ENCODE data around the gene ULK4. TPM values are rescaled to one million over a fixed set of nuclear protein-coding genes. Genes with fewer than 3 reads are reported as not detected.
"Not testable (repeated sequence)": the region's sequence is repeated elsewhere in the genome, so short reads cannot be mapped to it uniquely, and the experiment has no call there.

The ULK4 gene
- total RNA-seq, 2 donors from 2014 or later = 30.5 to 31.5 TPM

- H3K9me3 ChIP-seq (ENCODE audit: control insufficient read depth, low read length, poor library complexity, severe bottlenecking) = no peaks in the 10 kb centered on the region
- peaks cover 2% of the 10 kb centered on the region for H3K36me3 Mint-ChIP-seq (ENCODE audit: low read depth)
- H3K4me1 Mint-ChIP-seq = no peaks in the 10 kb centered on the region
- no peak overlapping the region for H3K4me3 Mint-ChIP-seq
- H3K27me3 Mint-ChIP-seq = no peaks in the 10 kb centered on the region
- no peak overlapping the region for H3K27ac Mint-ChIP-seq
- ATAC-seq (no peak), DNase-seq (no peak)
Measured at GRCh38 chr3:41405466-41405865, 556.4 kb downstream of the ULK4 start.

- H3K9me3 ChIP-seq (ENCODE audit: control insufficient read depth, low read length, poor library complexity, severe bottlenecking) = no peaks in the 10 kb centered on the region
- no peaks in the 10 kb centered on the region for H3K4me1 Mint-ChIP-seq
- peaks cover 2% of the 10 kb centered on the region for H3K36me3 Mint-ChIP-seq (ENCODE audit: low read depth)
- H3K27ac Mint-ChIP-seq = no peak overlapping the region
- no peak overlapping the region for H3K4me3 Mint-ChIP-seq
- H3K27me3 Mint-ChIP-seq = no peaks in the 10 kb centered on the region
- ATAC-seq (no peak), DNase-seq (no peak)
Measured at GRCh38 chr3:41404582-41404981, 557.3 kb downstream of the ULK4 start.

GRCh38 chr3:41394896-41395295 lies 567.0 kb downstream of the ULK4 start:
- no peaks in the 10 kb centered on the region for H3K27me3 Mint-ChIP-seq
- no peak overlapping the region for H3K27ac Mint-ChIP-seq

DNA sequence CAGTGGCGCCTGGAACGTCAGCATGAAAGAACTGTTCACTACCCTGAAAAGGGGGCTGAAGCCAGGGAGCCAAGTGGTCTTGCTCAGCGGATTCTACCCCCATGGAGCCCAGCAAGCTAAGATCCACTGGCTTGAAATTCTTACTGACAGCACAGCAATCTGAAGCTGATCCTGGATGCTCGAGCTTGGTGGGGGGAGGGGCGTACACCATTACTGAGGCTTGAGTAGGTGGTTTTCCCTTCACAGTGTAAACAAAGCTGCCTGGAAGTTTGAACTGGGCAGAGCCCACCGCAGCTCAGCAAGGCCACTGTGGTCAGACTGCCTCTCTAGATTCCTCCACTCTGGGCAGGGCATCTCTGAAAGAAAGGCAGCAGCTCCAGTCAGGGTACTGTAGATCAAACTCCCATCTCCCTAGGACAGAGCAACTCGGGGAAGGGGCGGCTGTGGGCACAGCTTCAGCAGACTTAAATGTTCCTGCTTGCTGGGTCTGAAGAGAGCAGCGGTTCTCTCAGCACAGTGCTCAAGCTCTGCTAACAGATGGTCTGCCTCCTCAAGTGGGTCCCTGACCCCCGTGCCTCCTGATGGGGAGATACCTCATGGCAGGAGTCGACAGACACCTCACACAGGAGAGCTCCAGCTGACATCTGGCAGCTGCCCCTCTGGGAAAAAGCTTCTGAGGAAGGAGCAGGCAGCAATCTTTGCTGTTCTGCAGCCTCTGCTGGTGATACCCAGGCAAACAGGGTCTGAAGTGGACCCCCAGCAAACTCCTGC lies 591.0 kb downstream of the ULK4 start:
- not testable (repeated sequence) for H3K36me3 Mint-ChIP-seq (ENCODE audit: low read depth); H3K4me1 Mint-ChIP-seq; H3K4me3 Mint-ChIP-seq; H3K27me3 Mint-ChIP-seq; H3K9me3 ChIP-seq (ENCODE audit: control insufficient read depth, low read length, poor library complexity, severe bottlenecking); H3K27ac Mint-ChIP-seq; ATAC-seq; DNase-seq

More at GRCh38 chr3:41394896-41395295, 567.0 kb downstream of the ULK4 start:
- no peaks in the 10 kb centered on the region for H3K4me1 Mint-ChIP-seq
- peaks cover 5% of the 10 kb centered on the region for H3K36me3 Mint-ChIP-seq (ENCODE audit: low read depth)
- ATAC-seq (no peak), DNase-seq (no peak)
- H3K4me3 Mint-ChIP-seq = no peak overlapping the region
- no peaks in the 10 kb centered on the region for H3K9me3 ChIP-seq (ENCODE audit: control insufficient read depth, low read length, poor library complexity, severe bottlenecking)

DNA sequence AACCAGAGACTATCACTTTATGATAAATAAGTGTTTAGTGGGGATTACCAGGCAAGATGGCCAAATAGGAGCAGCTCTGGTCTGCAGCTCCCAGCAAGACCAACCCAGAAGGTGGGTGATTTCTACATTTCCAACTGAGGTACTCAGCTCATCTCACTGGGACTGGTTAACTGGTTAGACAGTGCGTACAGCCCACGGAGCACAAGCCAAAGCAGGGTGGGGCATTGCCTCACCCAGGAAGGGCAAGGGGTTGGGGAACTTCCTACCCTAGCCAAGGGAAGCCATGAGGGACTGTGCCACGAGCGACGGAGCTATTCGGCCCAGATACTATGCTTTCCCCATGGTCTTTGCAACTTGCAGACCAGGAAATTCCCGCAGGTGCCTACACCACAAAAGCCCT lies 591.6 kb downstream of the ULK4 start:
- Mint-ChIP-seq H3K4me3 (no peak overlapping the region), H3K4me1 (no peaks in the 10 kb centered on the region), H3K27me3 (no peaks in the 10 kb centered on the region), H3K36me3 (ENCODE audit: low read depth) (no peaks in the 10 kb centered on the region), H3K27ac (no peak overlapping the region)
- no peak for ATAC-seq
- no peaks in the 10 kb centered on the region for H3K9me3 ChIP-seq (ENCODE audit: control insufficient read depth, low read length, poor library complexity, severe bottlenecking)
- DNase-seq = no peak

DNA sequence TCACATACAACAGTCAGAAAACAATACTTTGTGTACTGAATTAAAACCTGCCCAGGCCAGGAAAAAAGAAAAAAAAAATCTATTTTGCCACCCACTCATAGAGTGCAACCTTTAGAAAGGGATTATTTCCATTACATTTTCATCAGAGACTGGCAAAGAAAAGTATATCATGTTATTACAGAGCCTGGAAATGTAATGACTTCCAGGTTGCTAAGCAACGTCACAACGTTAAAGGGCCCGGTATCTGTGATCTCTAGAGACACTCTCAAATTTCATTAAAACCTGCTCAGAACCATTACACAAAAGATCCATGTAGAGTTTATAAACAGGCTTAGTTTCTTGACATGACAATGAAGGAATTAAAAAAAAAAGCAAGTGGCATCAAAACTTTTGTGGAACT lies 592.1 kb downstream of the ULK4 start:
- no peaks in the 10 kb centered on the region for H3K36me3 Mint-ChIP-seq (ENCODE audit: low read depth)

DNA sequence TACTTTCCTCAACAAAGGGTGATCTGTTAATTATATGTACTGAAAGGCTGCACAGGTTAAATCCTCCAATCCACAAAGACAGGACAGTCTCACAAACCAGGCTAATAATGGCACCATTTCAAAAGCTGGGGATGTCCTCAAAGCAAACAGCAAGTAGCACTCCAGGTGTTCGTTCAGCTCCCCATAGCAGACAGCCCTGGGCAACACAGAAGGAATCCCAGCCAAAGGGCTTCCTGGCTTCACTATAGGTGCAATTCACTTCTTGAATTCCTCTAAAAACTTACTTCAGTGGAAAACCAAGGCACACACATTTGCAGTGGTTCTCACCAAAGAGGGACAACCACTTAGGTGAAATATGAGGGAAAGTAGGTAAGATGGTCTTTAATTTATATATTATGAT lies 595.9 kb downstream of the ULK4 start:
- no peaks in the 10 kb centered on the region for H3K9me3 ChIP-seq (ENCODE audit: control insufficient read depth, low read length, poor library complexity, severe bottlenecking)
- no peak overlapping the region for H3K27ac Mint-ChIP-seq
- H3K4me3 Mint-ChIP-seq = no peak overlapping the region
- DNase-seq = no peak
- peaks cover 2% of the 10 kb centered on the region for H3K4me1 Mint-ChIP-seq
- ATAC-seq = no peak
- H3K36me3 Mint-ChIP-seq (ENCODE audit: low read depth) = no peaks in the 10 kb centered on the region
- H3K27me3 Mint-ChIP-seq = no peaks in the 10 kb centered on the region

More for the DNA sequence above, 592.1 kb downstream of the ULK4 start:
- no peak for ATAC-seq
- Mint-ChIP-seq H3K4me3 (no peak overlapping the region), H3K27me3 (no peaks in the 10 kb centered on the region), H3K27ac (no peak overlapping the region), H3K4me1 (no peaks in the 10 kb centered on the region)
- no peak for DNase-seq
- no peaks in the 10 kb centered on the region for H3K9me3 ChIP-seq (ENCODE audit: control insufficient read depth, low read length, poor library complexity, severe bottlenecking)

DNA sequence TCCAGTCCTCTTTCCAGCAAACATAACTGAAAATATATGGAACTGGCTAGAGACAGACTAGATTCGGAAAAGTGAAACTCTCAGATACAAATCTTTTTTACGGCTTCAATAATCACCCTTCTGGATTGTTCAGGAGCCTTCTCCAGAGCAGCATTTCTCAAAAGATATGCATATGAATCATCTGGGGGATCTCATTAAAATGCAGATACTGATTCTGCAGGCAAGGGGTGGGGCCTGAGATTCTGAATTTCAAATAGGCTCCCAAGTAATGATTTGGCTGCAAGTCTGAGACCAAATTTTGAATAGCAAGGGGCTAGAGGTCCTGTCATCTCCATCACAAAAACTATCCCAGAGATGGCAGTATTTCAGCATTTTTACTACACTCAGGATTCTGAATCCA lies 597.2 kb downstream of the ULK4 start:
- H3K9me3 ChIP-seq (ENCODE audit: control insufficient read depth, low read length, poor library complexity, severe bottlenecking) = no peaks in the 10 kb centered on the region
- Mint-ChIP-seq H3K36me3 (ENCODE audit: low read depth) (peaks cover 2% of the 10 kb centered on the region), H3K4me3 (no peak overlapping the region), H3K27me3 (no peaks in the 10 kb centered on the region), H3K27ac (no peak overlapping the region), H3K4me1 (peaks cover 2% of the 10 kb centered on the region)
- no peak for ATAC-seq
- DNase-seq = no peak

GRCh38 chr3:41363830-41364523 lies 597.9 kb downstream of the ULK4 start:
- H3K27ac Mint-ChIP-seq = peak overlapping the region; percentile 34

GRCh38 chr3:41362638-41363559 lies 599.0 kb downstream of the ULK4 start:
- no peak overlapping the region for H3K4me3 Mint-ChIP-seq
- DNase-seq = no peak
- no peaks in the 10 kb centered on the region for H3K9me3 ChIP-seq (ENCODE audit: control insufficient read depth, low read length, poor library complexity, severe bottlenecking)
- peaks cover 2% of the 10 kb centered on the region for H3K36me3 Mint-ChIP-seq (ENCODE audit: low read depth)
- H3K27me3 Mint-ChIP-seq = no peaks in the 10 kb centered on the region
- H3K4me1 Mint-ChIP-seq = peaks cover 4% of the 10 kb centered on the region
- no peak overlapping the region for H3K27ac Mint-ChIP-seq
- no peak for ATAC-seq

More at GRCh38 chr3:41363830-41364523, 597.9 kb downstream of the ULK4 start:
- DNase-seq (no peak), ATAC-seq (no peak)
- Mint-ChIP-seq H3K27me3 (no peaks in the 10 kb centered on the region), H3K36me3 (ENCODE audit: low read depth) (peaks cover 2% of the 10 kb centered on the region), H3K4me3 (no peak overlapping the region), H3K4me1 (peaks cover 4% of the 10 kb centered on the region)
- H3K9me3 ChIP-seq (ENCODE audit: control insufficient read depth, low read length, poor library complexity, severe bottlenecking) = no peaks in the 10 kb centered on the region

- H3K9me3 ChIP-seq (ENCODE audit: control insufficient read depth, low read length, poor library complexity, severe bottlenecking) = no peaks in the 10 kb centered on the region
- DNase-seq (no peak), ATAC-seq (no peak)
- Mint-ChIP-seq H3K27me3 (no peaks in the 10 kb centered on the region), H3K27ac (no peak overlapping the region), H3K36me3 (ENCODE audit: low read depth) (peaks cover 4% of the 10 kb centered on the region), H3K4me3 (no peak overlapping the region), H3K4me1 (peaks cover 6% of the 10 kb centered on the region)
Measured at GRCh38 chr3:41357271-41357670, 604.6 kb downstream of the ULK4 start.

DNA sequence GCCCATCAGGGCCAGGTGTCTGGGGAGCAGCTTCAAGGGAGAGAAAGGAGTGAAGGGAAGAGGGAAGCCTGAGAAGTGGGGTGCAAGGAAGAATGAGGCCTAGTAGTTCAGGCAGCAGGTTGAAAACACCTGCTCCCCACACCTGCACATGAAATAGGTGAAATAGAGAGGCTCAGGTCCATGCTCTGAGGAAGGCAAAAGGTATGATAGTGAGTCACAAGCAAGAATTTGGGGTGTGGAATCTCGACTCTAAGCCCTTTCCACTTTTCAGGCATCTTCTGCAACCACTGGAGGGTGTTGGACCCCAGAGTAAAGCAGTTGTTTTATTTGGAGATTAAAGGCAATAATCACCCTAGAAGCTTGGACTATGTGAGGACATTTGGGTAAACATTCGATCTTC lies 605.1 kb downstream of the ULK4 start:
- Mint-ChIP-seq H3K36me3 (ENCODE audit: low read depth) (peaks cover 4% of the 10 kb centered on the region), H3K27me3 (no peaks in the 10 kb centered on the region)

GRCh38 chr3:41352510-41352909 lies 609.4 kb downstream of the ULK4 start:
- DNase-seq = no peak
- H3K36me3 Mint-ChIP-seq (ENCODE audit: low read depth) = peaks cover 2% of the 10 kb centered on the region
- H3K27ac Mint-ChIP-seq = no peak overlapping the region
- ATAC-seq = no peak
- peaks cover 3% of the 10 kb centered on the region for H3K4me1 Mint-ChIP-seq
- no peaks in the 10 kb centered on the region for H3K27me3 Mint-ChIP-seq
- H3K4me3 Mint-ChIP-seq = no peak overlapping the region
- H3K9me3 ChIP-seq (ENCODE audit: control insufficient read depth, low read length, poor library complexity, severe bottlenecking) = no peaks in the 10 kb centered on the region

More for the DNA sequence above, 605.1 kb downstream of the ULK4 start:
- peaks cover 6% of the 10 kb centered on the region for H3K4me1 Mint-ChIP-seq
- no peak for ATAC-seq
- no peaks in the 10 kb centered on the region for H3K9me3 ChIP-seq (ENCODE audit: control insufficient read depth, low read length, poor library complexity, severe bottlenecking)
- H3K4me3 Mint-ChIP-seq = no peak overlapping the region
- no peak for DNase-seq
- no peak overlapping the region for H3K27ac Mint-ChIP-seq

Measured in T-helper 17 cell (primary cell).